Esophagus (tissue), 2 donors: ENCODE data around the gene AGAP1. TPM values are rescaled to one million over a fixed set of nuclear protein-coding genes. Genes with fewer than 3 reads are reported as not detected.
"Not testable (repeated sequence)": the region's sequence is repeated elsewhere in the genome, so short reads cannot be mapped to it uniquely, and the experiment has no call there.

Experiments used
- H3K27ac ChIP-seq, 2 donors: one replicate each; pipeline ENCODE4 v1.5.1; 2013; ENCODE audit warnings: low read depth in 2 of 2, mild to moderate bottlenecking in 2 of 2, inconsistent platforms in 1 of 2, low read length in 1 of 2, moderate library complexity in 1 of 2
- H3K27me3 ChIP-seq, 2 donors: one replicate each; pipeline ENCODE4 v1.6.1; 2013; ENCODE audit warnings: low read length in 2 of 2, control low read depth in 1 of 2, mild to moderate bottlenecking in 1 of 2; ENCODE audit not compliant: insufficient read depth in 2 of 2, control insufficient read depth in 1 of 2
- H3K36me3 ChIP-seq, 2 donors: one replicate each; pipeline ENCODE4 v1.6.1; 2013; ENCODE audit warnings: low read length in 1 of 2; ENCODE audit not compliant: control insufficient read depth in 2 of 2, insufficient read depth in 2 of 2
- H3K4me1 ChIP-seq, 2 donors: one replicate each; pipeline ENCODE4 v1.6.1; 2013; ENCODE audit warnings: low read length in 1 of 2; ENCODE audit not compliant: control insufficient read depth in 2 of 2, insufficient read depth in 2 of 2
- H3K4me3 ChIP-seq, 2 donors: one replicate each; pipeline ENCODE4 v1.5.1; 2013; ENCODE audit warnings: low read length in 2 of 2, mild to moderate bottlenecking in 2 of 2, low read depth in 1 of 2, moderate library complexity in 1 of 2
- H3K9me3 ChIP-seq, 2 donors: one replicate each; pipeline ENCODE4 v1.6.1; 2013; ENCODE audit warnings: mild to moderate bottlenecking in 2 of 2, low read depth in 1 of 2, low read length in 1 of 2, moderate library complexity in 1 of 2; ENCODE audit not compliant: control insufficient read depth in 2 of 2, insufficient read depth in 1 of 2
- WGBS, 2 donors: extraction: QIAGEN DNeasy Blood & Tissue Kit; methylation state at CpG; one replicate each; pipeline ENCODE4 v1.1.7; 2013; 5-methylcytosine and 5-hydroxymethylcytosine counted together
- polyA plus RNA-seq, 2 donors: library from polyadenylated mRNA; stranded (reverse); fragments of 200-250 nt; gene quantifications; one replicate each; pipeline ENCODE4 v1.2.3, GENCODE V29; 2013
- donor health status: healthy with polysubstance abuse.
- donor health status: Bipolar disorder and iron deficiency.

Gene AGAP1
- polyA plus RNA-seq, 2 donors, result 4.9 TPM

GRCh38 chr2:235601960-235602704 lies 108.3 kb downstream of the AGAP1 start:
- no peaks in the 10 kb centered on the region for H3K9me3 ChIP-seq
- H3K27me3 ChIP-seq, result no peaks in the 10 kb centered on the region
- H3K4me3 ChIP-seq, result no peak overlapping the region
- 80 to 84% methylated on average over 12 of the region's 12 CpGs for WGBS, 2 donors
- peaks cover 0 to 2% of the 10 kb centered on the region in 2 donors for H3K36me3 ChIP-seq
- peaks cover 3 to 4% of the 10 kb centered on the region in 2 donors for H3K4me1 ChIP-seq
- H3K27ac ChIP-seq, result no peak overlapping the region

GRCh38 chr2:235602971-235603370 lies 109.1 kb downstream of the AGAP1 start:
- not testable (repeated sequence) for H3K27ac ChIP-seq, H3K36me3 ChIP-seq, H3K4me3 ChIP-seq, H3K27me3 ChIP-seq, H3K9me3 ChIP-seq, H3K4me1 ChIP-seq
- 87 to 89% methylated on average over 7 of the region's 7 CpGs for WGBS, 2 donors

- Histone ChIP-seq H3K27me3 (no peaks in the 10 kb centered on the region), H3K9me3 (no peaks in the 10 kb centered on the region), H3K4me1 (peaks cover 3 to 7% of the 10 kb centered on the region in 2 donors), H3K36me3 (no peaks in the 10 kb centered on the region), H3K27ac (no peak overlapping the region), H3K4me3 (no peak overlapping the region)
- 88 to 90% methylated on average over 8 of the region's 8 CpGs for WGBS, 2 donors
Observed at GRCh38 chr2:235603659-235604058, 109.8 kb downstream of the AGAP1 start.

- Histone ChIP-seq H3K4me3 (no peak overlapping the region), H3K27me3 (no peaks in the 10 kb centered on the region), H3K27ac (no peak overlapping the region), H3K36me3 (no peaks in the 10 kb centered on the region), H3K9me3 (no peaks in the 10 kb centered on the region), H3K4me1 (peaks cover 0 to 3% of the 10 kb centered on the region in 2 donors)
- 50 to 51% methylated on average over 22 of the region's 22 CpGs for WGBS, 2 donors
Observed at GRCh38 chr2:235605312-235606003, 111.6 kb downstream of the AGAP1 start.

GRCh38 chr2:235606004-235606715 lies 112.3 kb downstream of the AGAP1 start:
- peaks cover 0 to 3% of the 10 kb centered on the region in 2 donors for H3K4me1 ChIP-seq

GRCh38 chr2:235607546-235608199 lies 113.8 kb downstream of the AGAP1 start:
- Histone ChIP-seq H3K27me3 (no peaks in the 10 kb centered on the region), H3K4me3 (no peak overlapping the region), H3K4me1 (peaks cover 0 to 3% of the 10 kb centered on the region in 2 donors), H3K36me3 (no peaks in the 10 kb centered on the region), H3K9me3 (no peaks in the 10 kb centered on the region), H3K27ac (no peak overlapping the region)
- WGBS, 2 donors, result 69 to 77% methylated on average over 18 of the region's 18 CpGs

More at GRCh38 chr2:235606004-235606715, 112.3 kb downstream of the AGAP1 start:
- H3K27ac ChIP-seq, result no peak overlapping the region
- H3K9me3 ChIP-seq, result no peaks in the 10 kb centered on the region
- 68 to 70% methylated on average over 10 of the region's 10 CpGs for WGBS, 2 donors
- no peaks in the 10 kb centered on the region for H3K27me3 ChIP-seq
- no peak overlapping the region for H3K4me3 ChIP-seq
- no peaks in the 10 kb centered on the region for H3K36me3 ChIP-seq

- H3K36me3 ChIP-seq, result no peaks in the 10 kb centered on the region
- H3K27me3 ChIP-seq, result no peaks in the 10 kb centered on the region
- no peaks in the 10 kb centered on the region for H3K9me3 ChIP-seq
- H3K27ac ChIP-seq, result no peak overlapping the region
- peaks cover 0 to 3% of the 10 kb centered on the region in 2 donors for H3K4me1 ChIP-seq
- no peak overlapping the region for H3K4me3 ChIP-seq
- 78 to 84% methylated on average over 14 of the region's 14 CpGs for WGBS, 2 donors
Observed at GRCh38 chr2:235608200-235608887, 114.5 kb downstream of the AGAP1 start.

GRCh38 chr2:235609321-235609720 lies 115.5 kb downstream of the AGAP1 start:
- WGBS, 2 donors, result 93 to 95% methylated on average over 11 of the region's 11 CpGs
- Histone ChIP-seq H3K27me3 (no peaks in the 10 kb centered on the region), H3K4me3 (no peak overlapping the region), H3K4me1 (peaks cover 0 to 3% of the 10 kb centered on the region in 2 donors), H3K36me3 (no peaks in the 10 kb centered on the region), H3K27ac (no peak overlapping the region), H3K9me3 (no peaks in the 10 kb centered on the region)

GRCh38 chr2:235609746-235610145 lies 115.9 kb downstream of the AGAP1 start:
- H3K27me3 ChIP-seq, result no peaks in the 10 kb centered on the region
- H3K27ac ChIP-seq, result no peak overlapping the region
- H3K4me3 ChIP-seq, result no peak overlapping the region
- WGBS, 2 donors, result 90 to 91% methylated on average over 5 of the region's 5 CpGs
- peaks cover 0 to 3% of the 10 kb centered on the region in 2 donors for H3K4me1 ChIP-seq
- no peaks in the 10 kb centered on the region for H3K9me3 ChIP-seq
- H3K36me3 ChIP-seq, result no peaks in the 10 kb centered on the region
